HepG2 (cell line): ENCODE measurements around the gene MSI2. TPM values are rescaled to one million over a fixed set of nuclear protein-coding genes. Genes with fewer than 3 reads are reported as not detected.

Experiments
- ATRX ChIP-seq: sonication (generic); formaldehyde crosslinking; IDR thresholded peaks from 2 replicates; pipeline ENCODE4 v1.4.0; 2020; ENCODE audit warnings: missing genetic modification reagents, borderline replicate concordance
- BRD4 ChIP-seq: sonication (generic); formaldehyde crosslinking; IDR thresholded peaks from 2 replicates; pipeline ENCODE4 v1.4.0; 2020; ENCODE audit warnings: missing genetic modification reagents
- CBX5 ChIP-seq: sonication (generic); formaldehyde crosslinking; IDR thresholded peaks from 2 replicates; pipeline ENCODE4 v1.4.0; 2020; ENCODE audit warnings: missing genetic modification reagents, borderline replicate concordance
- CREB1 ChIP-seq, 2 experiments: fragments of 450-650 bp in 1 of 2; IDR thresholded peaks; 2 replicates each; pipeline ENCODE4 v1.6.1; 2016 to 2017; ENCODE audit warnings: control low read depth in 1 of 2, mild to moderate bottlenecking in 1 of 2, missing compliant biosample characterization in 1 of 2, missing genetic modification characterization in 1 of 2
- FIP1L1 ChIP-seq: fragments of 200-400 bp; formaldehyde crosslinking; IDR thresholded peaks from 2 replicates; pipeline ENCODE4 v1.6.1; 2018; ENCODE audit warnings: low read depth, mild to moderate bottlenecking, low read length, moderate library complexity, borderline replicate concordance; ENCODE audit not compliant: insufficient read depth
- FOXC1 ChIP-seq: sonication (generic); formaldehyde crosslinking; IDR thresholded peaks from 2 replicates; pipeline ENCODE4 v1.8.0; 2022; ENCODE audit warnings: mild to moderate bottlenecking, missing genetic modification reagents, borderline replicate concordance
- FOXO1 ChIP-seq: sonication (generic); formaldehyde crosslinking; IDR thresholded peaks from 2 replicates; pipeline ENCODE4 v1.4.0; 2020; ENCODE audit warnings: missing genetic modification reagents
- GLI4 ChIP-seq: sonication (generic); formaldehyde crosslinking; IDR thresholded peaks from 2 replicates; pipeline ENCODE4 v1.5.1; 2020; ENCODE audit warnings: missing genetic modification reagents, mild to moderate bottlenecking, moderate library complexity, borderline replicate concordance
- HOXA5 ChIP-seq: sonication (generic); formaldehyde crosslinking; IDR thresholded peaks from 2 replicates; pipeline ENCODE4 v1.4.0; 2020; ENCODE audit warnings: missing genetic modification reagents
- IKZF4 ChIP-seq: sonication (generic); formaldehyde crosslinking; IDR thresholded peaks from 2 replicates; pipeline ENCODE4 v1.5.1; 2020; ENCODE audit warnings: borderline replicate concordance, mild to moderate bottlenecking, low read depth, missing genetic modification reagents; ENCODE audit errors: not compliant biosample characterization
- IKZF5 ChIP-seq: IDR thresholded peaks from 2 replicates; pipeline ENCODE4 v1.6.1; 2018; ENCODE audit warnings: missing genetic modification reagents, mild to moderate bottlenecking, missing compliant biosample characterization
- SCMH1 ChIP-seq: sonication (generic); formaldehyde crosslinking; IDR thresholded peaks from 2 replicates; pipeline ENCODE4 v1.9.0; 2021; ENCODE audit warnings: missing genetic modification reagents, mild to moderate bottlenecking, borderline replicate concordance
- XRCC5 ChIP-seq: fragments of 200-400 bp; formaldehyde crosslinking; optimal IDR thresholded peaks from 2 replicates; pipeline ENCODE3; 2017; ENCODE audit warnings: mild to moderate bottlenecking, low read length
- ZC3H4 ChIP-seq: sonication (generic); formaldehyde crosslinking; IDR thresholded peaks from 2 replicates; pipeline ENCODE4 v1.4.0; 2020; ENCODE audit warnings: missing genetic modification reagents, borderline replicate concordance
- ZFP1 ChIP-seq: IDR thresholded peaks from 2 replicates; pipeline ENCODE4 v1.6.1; 2016
- ZFP36 ChIP-seq: fragments of 150-350 bp; IDR thresholded peaks from 2 replicates; pipeline ENCODE4 v1.6.1; 2018; ENCODE audit warnings: borderline replicate concordance, low read length, low read depth; ENCODE audit not compliant: partially characterized antibody
- ZMAT5 ChIP-seq: sonication (generic); formaldehyde crosslinking; IDR thresholded peaks from 2 replicates; pipeline ENCODE4 v1.5.0; 2020; ENCODE audit warnings: mild to moderate bottlenecking, low read depth, missing genetic modification reagents, borderline replicate concordance
- ZNF20 ChIP-seq: sonication (generic); formaldehyde crosslinking; IDR thresholded peaks from 2 replicates; pipeline ENCODE4 v1.4.0; 2020; ENCODE audit warnings: mild to moderate bottlenecking, moderate library complexity, missing genetic modification reagents
- ZNF256 ChIP-seq: sonication (generic); formaldehyde crosslinking; conservative IDR thresholded peaks from 2 replicates; pipeline ENCODE4 v1.4.0; 2020; ENCODE audit warnings: missing genetic modification reagents
- ZNF792 ChIP-seq: IDR thresholded peaks from 2 replicates; pipeline ENCODE4 v1.6.1; 2016
- polyA plus RNA-seq, 8 experiments: library from polyadenylated mRNA; depleted of rRNA in 3 of 8; stranded (reverse) in 7 of 8; unstranded in 1 of 8; fragments of >200 nt; fragmentation: Illumina TruSeq in 4 of 8; extraction: Trizol in 4 of 8; gene quantifications; 2 replicates each; pipeline versions ENCODE4 v1.2.1 to v1.2.3, GENCODE V29; 2011 to 2016; ENCODE audit warnings: low read depth in 4 of 8, missing spikeins in 1 of 8, mixed read lengths in 1 of 8; ENCODE audit not compliant: insufficient read depth in 1 of 8
- total RNA-seq, 5 experiments: library from RNA; depleted of rRNA; stranded (reverse); fragments of >200 nt; fragmentation: Illumina TruSeq; extraction: Trizol; gene quantifications; 2 replicates each; pipeline ENCODE4 v1.2.3, GENCODE V29; 2016; ENCODE audit warnings: low read depth in 1 of 5
- TF ChIP-seq, protein P1 (sequence below): sonication (generic); formaldehyde crosslinking; IDR thresholded peaks from 2 replicates; pipeline ENCODE4 v1.4.0; 2020; ENCODE audit warnings: missing genetic modification reagents, borderline replicate concordance
- TF ChIP-seq, protein P2 (sequence below): sonication (generic); formaldehyde crosslinking; IDR thresholded peaks from 2 replicates; pipeline ENCODE4 v1.5.1; 2020; ENCODE audit warnings: missing genetic modification reagents, mild to moderate bottlenecking, borderline replicate concordance

MSI2 gene
- total and polyA plus RNA-seq, 2 of the 13 experiments (the other 11 are each of a cell fraction or from before 2014, with no cell fraction given): 77.5 to 78.4 TPM

- TF ChIP-seq, protein P1, sequence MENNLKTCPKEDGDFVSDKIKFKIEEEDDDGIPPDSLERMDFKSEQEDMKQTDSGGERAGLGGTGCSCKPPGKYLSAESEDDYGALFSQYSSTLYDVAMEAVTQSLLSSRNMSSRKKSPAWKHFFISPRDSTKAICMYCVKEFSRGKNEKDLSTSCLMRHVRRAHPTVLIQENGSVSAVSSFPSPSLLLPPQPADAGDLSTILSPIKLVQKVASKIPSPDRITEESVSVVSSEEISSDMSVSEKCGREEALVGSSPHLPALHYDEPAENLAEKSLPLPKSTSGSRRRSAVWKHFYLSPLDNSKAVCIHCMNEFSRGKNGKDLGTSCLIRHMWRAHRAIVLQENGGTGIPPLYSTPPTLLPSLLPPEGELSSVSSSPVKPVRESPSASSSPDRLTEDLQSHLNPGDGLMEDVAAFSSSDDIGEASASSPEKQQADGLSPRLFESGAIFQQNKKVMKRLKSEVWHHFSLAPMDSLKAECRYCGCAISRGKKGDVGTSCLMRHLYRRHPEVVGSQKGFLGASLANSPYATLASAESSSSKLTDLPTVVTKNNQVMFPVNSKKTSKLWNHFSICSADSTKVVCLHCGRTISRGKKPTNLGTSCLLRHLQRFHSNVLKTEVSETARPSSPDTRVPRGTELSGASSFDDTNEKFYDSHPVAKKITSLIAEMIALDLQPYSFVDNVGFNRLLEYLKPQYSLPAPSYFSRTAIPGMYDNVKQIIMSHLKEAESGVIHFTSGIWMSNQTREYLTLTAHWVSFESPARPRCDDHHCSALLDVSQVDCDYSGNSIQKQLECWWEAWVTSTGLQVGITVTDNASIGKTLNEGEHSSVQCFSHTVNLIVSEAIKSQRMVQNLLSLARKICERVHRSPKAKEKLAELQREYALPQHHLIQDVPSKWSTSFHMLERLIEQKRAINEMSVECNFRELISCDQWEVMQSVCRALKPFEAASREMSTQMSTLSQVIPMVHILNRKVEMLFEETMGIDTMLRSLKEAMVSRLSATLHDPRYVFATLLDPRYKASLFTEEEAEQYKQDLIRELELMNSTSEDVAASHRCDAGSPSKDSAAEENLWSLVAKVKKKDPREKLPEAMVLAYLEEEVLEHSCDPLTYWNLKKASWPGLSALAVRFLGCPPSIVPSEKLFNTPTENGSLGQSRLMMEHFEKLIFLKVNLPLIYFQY (CRISPR knock-in tag): peak; percentile 60; the same call in 1 of the 2 replicates
- no peak for TF ChIP-seq CREB1 (IDR thresholded peaks at IDR 0.05)
- TF ChIP-seq CREB1 (CRISPR knock-in tag; IDR thresholded peaks at IDR 0.05): peak; percentile 83
- TF ChIP-seq, protein P2, sequence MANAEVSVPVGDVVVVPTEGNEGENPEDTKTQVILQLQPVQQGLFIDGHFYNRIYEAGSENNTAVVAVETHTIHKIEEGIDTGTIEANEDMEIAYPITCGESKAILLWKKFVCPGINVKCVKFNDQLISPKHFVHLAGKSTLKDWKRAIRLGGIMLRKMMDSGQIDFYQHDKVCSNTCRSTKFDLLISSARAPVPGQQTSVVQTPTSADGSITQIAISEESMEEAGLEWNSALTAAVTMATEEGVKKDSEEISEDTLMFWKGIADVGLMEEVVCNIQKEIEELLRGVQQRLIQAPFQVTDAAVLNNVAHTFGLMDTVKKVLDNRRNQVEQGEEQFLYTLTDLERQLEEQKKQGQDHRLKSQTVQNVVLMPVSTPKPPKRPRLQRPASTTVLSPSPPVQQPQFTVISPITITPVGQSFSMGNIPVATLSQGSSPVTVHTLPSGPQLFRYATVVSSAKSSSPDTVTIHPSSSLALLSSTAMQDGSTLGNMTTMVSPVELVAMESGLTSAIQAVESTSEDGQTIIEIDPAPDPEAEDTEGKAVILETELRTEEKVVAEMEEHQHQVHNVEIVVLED (CRISPR knock-in tag): no peak
- TF ChIP-seq SCMH1 (CRISPR knock-in tag): no peak
- TF ChIP-seq GLI4 (CRISPR knock-in tag): no peak
- no peak for TF ChIP-seq IKZF4 (CRISPR knock-in tag)
- peak; percentile 69; the same call in 1 of the 2 replicates for TF ChIP-seq HOXA5 (CRISPR knock-in tag)
- 0 out of 2 replicates have a peak, but pooled peaks have one; percentile 71 for TF ChIP-seq FIP1L1
- TF ChIP-seq ZNF256 (CRISPR knock-in tag): 0 out of 2 replicates have a peak, but pooled peaks have one; percentile 45
- TF ChIP-seq ZNF20: no peak
- peak; percentile 74 for TF ChIP-seq IKZF5
- TF ChIP-seq XRCC5: peak; percentile 78
- TF ChIP-seq ZC3H4: no peak
- no peak for TF ChIP-seq ZFP36
- no peak for TF ChIP-seq ZMAT5
- TF ChIP-seq ATRX (CRISPR knock-in tag): no peak
- no peak for TF ChIP-seq ZFP1 (CRISPR knock-in tag)
- 0 out of 2 replicates have a peak, but pooled peaks have one; percentile 37 for TF ChIP-seq ZNF792 (CRISPR knock-in tag)
- TF ChIP-seq CBX5 (CRISPR knock-in tag): peak; percentile 75; the same call in 1 of the 2 replicates
- TF ChIP-seq BRD4 (CRISPR knock-in tag): peak; percentile 62; the same call in 1 of the 2 replicates
- peak; percentile 75 for TF ChIP-seq FOXC1 (CRISPR knock-in tag)
- peak; percentile 90 for TF ChIP-seq FOXO1 (CRISPR knock-in tag)
These were observed 151.2 kb downstream of the MSI2 start (continued) for GRCh38 chr17:57407287-57408070.
